Natural killer cell (primary cell): Measurements from ENCODE around the gene FBXO10. TPM values are rescaled to one million over a fixed set of nuclear protein-coding genes. Genes with fewer than 3 reads are reported as not detected.
"Not testable (repeated sequence)": the region's sequence is repeated elsewhere in the genome, so short reads cannot be mapped to it uniquely, and the experiment has no call there.

ENCODE experiments used
- ATAC-seq, 3 donors: fragments of 150-1000 bp in 2 of 3; fragments of 200-7000 bp in 1 of 3; cut with Tn5 transposase; 1 replicate in 1 of 3; 2 replicates in 2 of 3; pipeline ENCODE4 v1.10.0; 2021; ENCODE audit warnings: mild to moderate bottlenecking in 2 of 3, moderate library complexity in 2 of 3
- DNase-seq, 2 donors: peaks; one replicate each; pipeline versions ENCODE4 v3.0.0 to v3.0.0-alpha.2; 2013 to 2021; ENCODE audit warnings: mixed read lengths in 1 of 2
- H3K27ac ChIP-seq: one replicate; pipeline ENCODE4 v1.5.1; 2013; ENCODE audit warnings: mild to moderate bottlenecking, low read length
- H3K27me3 ChIP-seq: one replicate; pipeline ENCODE4 v1.6.1; 2013; ENCODE audit warnings: low read length; ENCODE audit not compliant: control insufficient read depth, insufficient read depth
- H3K36me3 ChIP-seq: one replicate; pipeline ENCODE4 v1.6.1; 2013; ENCODE audit warnings: low read length; ENCODE audit not compliant: control insufficient read depth, insufficient read depth
- H3K4me1 ChIP-seq: one replicate; pipeline ENCODE4 v1.6.1; 2013; ENCODE audit warnings: low read length; ENCODE audit not compliant: control insufficient read depth, insufficient read depth
- H3K4me3 ChIP-seq: one replicate; pipeline ENCODE4 v1.5.1; 2013; ENCODE audit warnings: low read length
- H3K9me3 ChIP-seq: one replicate; pipeline ENCODE4 v1.6.1; 2013; ENCODE audit warnings: low read length; ENCODE audit not compliant: control insufficient read depth, insufficient read depth
- H3K27ac Mint-ChIP-seq, 2 donors: one replicate each; pipeline ENCODE4 v1.8.0; 2022; ENCODE audit warnings: mild to moderate bottlenecking in 2 of 2, mixed read lengths in 2 of 2, moderate library complexity in 1 of 2
- H3K27me3 Mint-ChIP-seq, 2 donors: one replicate each; pipeline ENCODE4 v1.8.0; 2022; ENCODE audit warnings: low read depth in 2 of 2, mixed read lengths in 2 of 2
- H3K36me3 Mint-ChIP-seq: one replicate; pipeline ENCODE4 v1.8.0; 2022; ENCODE audit warnings: mixed read lengths
- H3K4me1 Mint-ChIP-seq, 2 donors: one replicate each; pipeline ENCODE4 v1.8.0; 2022; ENCODE audit warnings: mixed read lengths in 2 of 2
- H3K4me3 Mint-ChIP-seq: one replicate; pipeline ENCODE4 v1.8.0; 2022; ENCODE audit warnings: mild to moderate bottlenecking, moderate library complexity, mixed read lengths
- H3K9me3 Mint-ChIP-seq, 2 donors: one replicate each; pipeline ENCODE4 v1.8.0; 2022; ENCODE audit warnings: mixed read lengths in 2 of 2
- WGBS: methylation state at CpG from one replicate; pipeline ENCODE4 v1.1.7; 2013; ENCODE audit warnings: missing lambda C conversion rate; ENCODE audit not compliant: insufficient coverage; 5-methylcytosine and 5-hydroxymethylcytosine counted together
- intact Hi-C: fragments of 100-400 bp; cut with micrococcal nuclease; formaldehyde crosslinking; loops from one replicate; pipeline ENCODE4 v1.14.2; 2022
- total RNA-seq, 4 donors: library from RNA; stranded (reverse); fragments of 120-200 nt in 1 of 4; gene quantifications; one replicate each; pipeline versions ENCODE4 v1.2.3 to v1.2.4, GENCODE V29; 2013 to 2022
- TF ChIP-seq, protein P1 (sequence below): fragments of 200-600 bp; IDR thresholded peaks from one replicate; pipeline ENCODE4 v1.8.0; 2022; ENCODE audit warnings: antibody characterized with exemption

The FBXO10 gene
- total RNA-seq, 3 donors from 2014 or later (not counting 1 experiment from before 2014, with no cell fraction given), result 1.7 to 2.2 (median 2.1) TPM

DNA sequence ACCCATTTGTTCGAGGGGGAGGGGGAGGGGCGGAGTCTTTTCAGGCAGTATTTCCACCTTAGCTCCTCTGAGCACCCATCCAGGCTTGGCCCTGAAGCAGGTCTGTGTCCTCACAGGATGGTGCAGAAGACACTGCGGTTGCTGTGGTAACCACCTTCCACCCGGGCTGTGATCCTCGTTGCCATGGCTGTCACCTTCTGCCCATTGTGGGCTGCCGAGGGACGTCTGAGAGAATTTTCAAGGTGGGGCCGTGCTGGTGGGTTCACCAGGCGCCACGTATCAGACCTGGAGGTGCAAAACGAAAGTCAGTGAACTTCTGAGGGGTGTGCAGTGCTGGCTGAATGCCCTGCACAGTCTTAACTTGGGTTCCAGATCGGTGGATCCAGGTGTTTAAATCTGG is 63.7 kb downstream of the FBXO10 start:
- H3K9me3 ChIP-seq, result no peaks in the 10 kb centered on the region
- peak overlapping the region; percentile 69 for H3K4me3 Mint-ChIP-seq
- TF ChIP-seq, protein P1, sequence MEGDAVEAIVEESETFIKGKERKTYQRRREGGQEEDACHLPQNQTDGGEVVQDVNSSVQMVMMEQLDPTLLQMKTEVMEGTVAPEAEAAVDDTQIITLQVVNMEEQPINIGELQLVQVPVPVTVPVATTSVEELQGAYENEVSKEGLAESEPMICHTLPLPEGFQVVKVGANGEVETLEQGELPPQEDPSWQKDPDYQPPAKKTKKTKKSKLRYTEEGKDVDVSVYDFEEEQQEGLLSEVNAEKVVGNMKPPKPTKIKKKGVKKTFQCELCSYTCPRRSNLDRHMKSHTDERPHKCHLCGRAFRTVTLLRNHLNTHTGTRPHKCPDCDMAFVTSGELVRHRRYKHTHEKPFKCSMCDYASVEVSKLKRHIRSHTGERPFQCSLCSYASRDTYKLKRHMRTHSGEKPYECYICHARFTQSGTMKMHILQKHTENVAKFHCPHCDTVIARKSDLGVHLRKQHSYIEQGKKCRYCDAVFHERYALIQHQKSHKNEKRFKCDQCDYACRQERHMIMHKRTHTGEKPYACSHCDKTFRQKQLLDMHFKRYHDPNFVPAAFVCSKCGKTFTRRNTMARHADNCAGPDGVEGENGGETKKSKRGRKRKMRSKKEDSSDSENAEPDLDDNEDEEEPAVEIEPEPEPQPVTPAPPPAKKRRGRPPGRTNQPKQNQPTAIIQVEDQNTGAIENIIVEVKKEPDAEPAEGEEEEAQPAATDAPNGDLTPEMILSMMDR, result no peak
- peaks cover 0 to 10% of the 10 kb centered on the region in 2 donors for H3K27me3 Mint-ChIP-seq
- no peaks in the 10 kb centered on the region for H3K36me3 Mint-ChIP-seq
- H3K4me3 ChIP-seq, result no peak overlapping the region
- ATAC-seq (peak; percentile 78 to 91 (median 90)), DNase-seq (peak; percentile 66 to 72)
- H3K4me1 ChIP-seq, result peaks cover 20% of the 10 kb centered on the region
- 50% methylated on average over 12 of the region's 12 CpGs for WGBS
- H3K9me3 Mint-ChIP-seq, result no peaks in the 10 kb centered on the region
- no peaks in the 10 kb centered on the region for H3K27me3 ChIP-seq
- H3K36me3 ChIP-seq, result no peaks in the 10 kb centered on the region
- H3K27ac Mint-ChIP-seq, result peak overlapping the region; percentile 63 to 81
- peaks cover 37 to 58% of the 10 kb centered on the region in 2 donors for H3K4me1 Mint-ChIP-seq
- no peak overlapping the region for H3K27ac ChIP-seq
- intact Hi-C loops, result no loop called here

DNA sequence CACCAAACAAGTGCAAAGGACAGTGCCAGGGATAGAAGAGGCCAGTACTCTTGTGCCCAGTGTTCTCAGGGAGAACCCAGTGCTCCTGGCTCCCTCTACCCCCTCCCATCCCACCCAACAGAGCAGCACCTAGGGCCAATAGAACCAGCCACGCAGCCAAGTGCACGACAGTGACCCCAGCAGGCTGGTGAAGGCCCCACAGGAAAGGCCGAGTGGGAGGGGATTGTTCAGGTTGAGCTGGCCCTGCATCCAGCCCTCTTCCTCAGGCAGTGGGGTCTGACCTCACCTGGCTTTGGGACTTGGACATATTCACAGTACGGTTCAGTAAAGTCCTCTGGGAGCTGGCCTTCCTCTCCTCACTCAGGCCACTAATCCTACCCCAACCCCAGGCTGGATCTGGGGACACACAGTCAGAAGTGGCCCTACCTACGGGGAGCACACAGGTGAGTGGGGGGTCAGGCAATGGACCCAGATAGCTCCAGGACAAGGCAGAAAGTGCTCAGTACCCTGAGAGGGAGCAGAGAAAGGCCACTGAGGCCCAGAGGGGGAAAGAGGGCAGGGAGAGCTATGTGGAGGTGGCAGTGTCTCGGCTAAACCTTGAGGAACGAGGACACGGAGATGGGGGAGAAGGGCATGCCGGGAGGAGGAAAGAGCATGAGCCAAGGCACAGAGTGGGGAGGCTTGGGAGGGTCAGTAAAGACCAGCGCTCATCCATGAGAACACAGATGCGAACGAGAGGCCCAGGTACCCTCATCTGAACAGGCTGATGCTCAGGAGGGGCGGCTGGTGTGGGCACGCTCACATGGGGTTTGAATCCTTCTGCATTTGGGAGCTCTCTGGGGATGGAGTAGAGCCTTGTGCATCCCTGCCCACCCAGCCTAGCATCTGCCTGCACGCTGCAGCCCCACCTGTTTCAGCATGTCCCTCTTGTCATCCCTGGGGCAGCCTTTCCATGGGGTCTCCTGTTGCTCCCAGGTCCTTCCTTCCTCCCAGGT is 64.9 kb downstream of the FBXO10 start:
- H3K9me3 ChIP-seq, result no peaks in the 10 kb centered on the region
- ATAC-seq, result peak in 1 of 3 donors; percentile 23
- intact Hi-C loops, result no loop called here
- peaks cover 48 to 68% of the 10 kb centered on the region in 2 donors for H3K4me1 Mint-ChIP-seq
- H3K27me3 ChIP-seq, result no peaks in the 10 kb centered on the region
- H3K9me3 Mint-ChIP-seq, result no peaks in the 10 kb centered on the region
- 90% methylated on average over 15 of the region's 15 CpGs for WGBS
- H3K27ac Mint-ChIP-seq, result peak overlapping the region; percentile 63 to 81
- H3K36me3 ChIP-seq, result no peaks in the 10 kb centered on the region
- H3K4me1 ChIP-seq, result peaks cover 20% of the 10 kb centered on the region
- H3K36me3 Mint-ChIP-seq, result no peaks in the 10 kb centered on the region
- no peak overlapping the region for H3K4me3 ChIP-seq
- H3K27ac ChIP-seq, result no peak overlapping the region
- peak in 1 of 2 donors; percentile 20 for DNase-seq
- TF ChIP-seq, protein P1, result no peak
- no peak overlapping the region for H3K4me3 Mint-ChIP-seq
- peaks cover 0 to 10% of the 10 kb centered on the region in 2 donors for H3K27me3 Mint-ChIP-seq

- H3K4me1 ChIP-seq, result peaks cover 27% of the 10 kb centered on the region
- intact Hi-C loops, H3K36me3 Mint-ChIP-seq, H3K27me3 ChIP-seq, ATAC-seq, H3K9me3 Mint-ChIP-seq, H3K27ac Mint-ChIP-seq, H3K4me3 Mint-ChIP-seq, H3K4me3 ChIP-seq, H3K27me3 Mint-ChIP-seq, H3K27ac ChIP-seq, DNase-seq, H3K9me3 ChIP-seq, H3K36me3 ChIP-seq: not testable (repeated sequence)
- 99% methylated on average over 5 of the region's 5 CpGs for WGBS
- peaks cover 60 to 77% of the 10 kb centered on the region in 2 donors for H3K4me1 Mint-ChIP-seq
Observed at GRCh38 chr9:37510053-37510452, 66.1 kb downstream of the FBXO10 start.

DNA sequence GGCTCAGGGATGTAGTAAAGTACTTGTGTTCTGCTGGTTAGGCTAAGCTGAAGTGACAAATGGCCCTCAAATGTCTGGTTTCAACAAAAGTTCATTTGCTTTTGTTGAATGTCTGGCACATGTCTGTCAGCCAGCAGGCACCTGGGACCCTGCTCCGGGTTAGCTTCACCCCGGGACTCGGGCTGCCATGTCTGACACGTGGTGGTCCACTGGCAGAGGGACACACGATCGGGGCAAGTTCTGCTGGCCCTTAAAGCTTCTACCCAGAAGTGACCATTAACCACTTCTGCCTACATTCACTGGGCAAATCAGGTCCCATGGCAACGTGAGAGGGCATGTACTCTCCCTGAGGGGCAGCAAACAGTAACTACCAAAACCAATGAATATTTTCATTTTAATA is 66.6 kb downstream of the FBXO10 start:
- 94% methylated on average over 7 of the region's 7 CpGs for WGBS
- peak overlapping the region in 1 of 2 donors; percentile 31 for H3K27ac Mint-ChIP-seq
- TF ChIP-seq, protein P1, result no peak
- intact Hi-C loops, result loop anchor here (10.0 kb wide), 1 partner anchor 95 kb away; no protein-coding TSS in a partner anchor
- H3K36me3 ChIP-seq, result no peaks in the 10 kb centered on the region
- H3K9me3 Mint-ChIP-seq, result no peaks in the 10 kb centered on the region
- H3K9me3 ChIP-seq, result no peaks in the 10 kb centered on the region
- H3K27ac ChIP-seq, result no peak overlapping the region
- DNase-seq, result no peak
- H3K4me3 Mint-ChIP-seq, result no peak overlapping the region
- ATAC-seq, result no peak
- H3K36me3 Mint-ChIP-seq, result no peaks in the 10 kb centered on the region
- H3K27me3 Mint-ChIP-seq, result no peaks in the 10 kb centered on the region
- peaks cover 33% of the 10 kb centered on the region for H3K4me1 ChIP-seq
- no peaks in the 10 kb centered on the region for H3K27me3 ChIP-seq
- no peak overlapping the region for H3K4me3 ChIP-seq
- peaks cover 61 to 78% of the 10 kb centered on the region in 2 donors for H3K4me1 Mint-ChIP-seq
